ENCODE data around the gene STIM2.

DNA sequence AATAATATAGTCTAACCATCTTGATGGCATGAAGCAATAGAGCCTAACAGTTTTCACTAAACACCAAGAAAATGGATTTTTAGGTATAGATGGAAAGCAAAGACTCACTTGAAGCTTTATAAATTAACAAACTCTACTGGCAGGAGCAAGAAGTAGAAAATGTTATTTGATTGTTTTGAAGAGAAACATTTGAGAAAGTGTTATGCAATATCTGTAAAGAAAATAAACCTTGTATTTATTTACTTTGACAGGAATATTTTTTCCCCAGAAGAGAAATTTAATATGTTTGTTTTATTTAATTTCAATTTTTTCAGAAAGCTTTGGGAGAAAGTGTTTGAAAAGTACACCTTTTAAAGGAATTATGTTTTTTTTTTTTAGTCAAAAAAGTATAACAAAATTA, 139.0 kb downstream of the STIM2 start:
- TF ChIP-seq TEAD4 (IDR thresholded peaks at IDR 0.05), result no peak
- no peak for TF ChIP-seq YY1 (IDR thresholded peaks at IDR 0.05; ENCODE audit: low read depth)
- TF ChIP-seq, protein P1, sequence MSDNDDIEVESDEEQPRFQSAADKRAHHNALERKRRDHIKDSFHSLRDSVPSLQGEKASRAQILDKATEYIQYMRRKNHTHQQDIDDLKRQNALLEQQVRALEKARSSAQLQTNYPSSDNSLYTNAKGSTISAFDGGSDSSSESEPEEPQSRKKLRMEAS (IDR thresholded peaks at IDR 0.05), result no peak
- no peak for TF ChIP-seq CREB1 (IDR thresholded peaks at IDR 0.05; ENCODE audit: low read depth)
- TF ChIP-seq, protein P2, sequence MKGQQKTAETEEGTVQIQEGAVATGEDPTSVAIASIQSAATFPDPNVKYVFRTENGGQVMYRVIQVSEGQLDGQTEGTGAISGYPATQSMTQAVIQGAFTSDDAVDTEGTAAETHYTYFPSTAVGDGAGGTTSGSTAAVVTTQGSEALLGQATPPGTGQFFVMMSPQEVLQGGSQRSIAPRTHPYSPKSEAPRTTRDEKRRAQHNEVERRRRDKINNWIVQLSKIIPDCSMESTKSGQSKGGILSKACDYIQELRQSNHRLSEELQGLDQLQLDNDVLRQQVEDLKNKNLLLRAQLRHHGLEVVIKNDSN (IDR thresholded peaks at IDR 0.05), result no peak
- no peak for TF ChIP-seq RAD21 (IDR thresholded peaks at IDR 0.05; ENCODE audit: low read depth)
- no peak for TF ChIP-seq CEBPB (IDR thresholded peaks at IDR 0.05)
- no peak for TF ChIP-seq FOXM1 (IDR thresholded peaks at IDR 0.05; ENCODE audit: borderline replicate concordance, low read depth)
- TF ChIP-seq EP300 (IDR thresholded peaks at IDR 0.05; ENCODE audit: borderline replicate concordance), result no peak
